Panc1 (cell line): ENCODE measurements around the gene TBC1D22A.

Source experiments
- CTCF ChIP-seq: fragments of 450-650 bp; IDR thresholded peaks from 2 replicates; pipeline ENCODE4 v1.5.1; 2017; ENCODE audit warnings: mild to moderate bottlenecking
- POLR2AphosphoS5 ChIP-seq: IDR thresholded peaks from 2 replicates; pipeline ENCODE4 v1.6.1; 2012; ENCODE audit warnings: mild to moderate bottlenecking, low read depth, low read length, moderate library complexity
- REST ChIP-seq, 2 experiments: IDR thresholded peaks; 2 replicates each; pipeline ENCODE4 v1.6.1; 2011 to 2012; ENCODE audit warnings: low read depth in 2 of 2, control low read depth in 1 of 2, low read length in 1 of 2, mild to moderate bottlenecking in 1 of 2, moderate library complexity in 1 of 2; ENCODE audit not compliant: insufficient read depth in 1 of 2
- SIN3A ChIP-seq: IDR thresholded peaks from 2 replicates; pipeline ENCODE4 v1.6.1; 2012; ENCODE audit warnings: low read depth, mild to moderate bottlenecking, low read length, moderate library complexity, borderline replicate concordance; ENCODE audit not compliant: insufficient read depth
- TCF7L2 ChIP-seq: IDR thresholded peaks from 2 replicates; pipeline ENCODE4 v1.6.1; 2011; ENCODE audit warnings: mild to moderate bottlenecking, low read depth, low read length, inconsistent platforms

- no peak for TF ChIP-seq SIN3A
- no peak for TF ChIP-seq CTCF
- no peak for TF ChIP-seq POLR2AphosphoS5
- TF ChIP-seq REST (IDR thresholded peaks at IDR 0.05; ENCODE audit: insufficient read depth in 1 of 2, low read depth in 2 of 2, low read length in 1 of 2), result no peak
- no peak for TF ChIP-seq TCF7L2
Measured at GRCh38 chr22:47177334-47177815, 414.9 kb downstream of the TBC1D22A start.
